H9 (cell line): ENCODE measurements around the gene MYL2. TPM values are rescaled to one million over a fixed set of nuclear protein-coding genes. Genes with fewer than 3 reads are reported as not detected.

Source experiments
- DNase-seq: peaks from one replicate; pipeline ENCODE4 v3.0.0-alpha.2; 2017
- H2AFZ ChIP-seq: one replicate; pipeline ENCODE4 v1.6.1; 2013; ENCODE audit warnings: mild to moderate bottlenecking, low read length, control low read depth, moderate library complexity
- H2AK5ac ChIP-seq: 2 replicates; pipeline ENCODE4 v1.6.1; 2013; ENCODE audit warnings: low read length, control low read depth, mixed read lengths; ENCODE audit not compliant: insufficient read length
- H2BK120ac ChIP-seq: one replicate; pipeline ENCODE4 v1.6.1; 2013; ENCODE audit warnings: low read depth, mild to moderate bottlenecking, low read length, control low read depth, inconsistent platforms; ENCODE audit not compliant: poor library complexity, severe bottlenecking
- H2BK12ac ChIP-seq: 2 replicates; pipeline ENCODE4 v1.6.1; 2013; ENCODE audit warnings: low read length, control low read depth, mixed read lengths, low read depth; ENCODE audit not compliant: insufficient read length
- H2BK15ac ChIP-seq: 2 replicates; pipeline ENCODE4 v1.6.1; 2013; ENCODE audit warnings: low read depth, low read length, control low read depth
- H2BK20ac ChIP-seq: one replicate; pipeline ENCODE4 v1.6.1; 2013; ENCODE audit warnings: low read depth, mild to moderate bottlenecking, low read length, control low read depth, inconsistent platforms; ENCODE audit not compliant: poor library complexity, severe bottlenecking
- H2BK5ac ChIP-seq: 2 replicates; pipeline ENCODE4 v1.6.1; 2013; ENCODE audit warnings: low read length, control low read depth, mixed read lengths; ENCODE audit not compliant: insufficient read length
- H3K14ac ChIP-seq: 2 replicates; pipeline ENCODE4 v1.6.1; 2013; ENCODE audit warnings: low read length, control low read depth; ENCODE audit not compliant: insufficient read depth
- H3K18ac ChIP-seq: 2 replicates; pipeline ENCODE4 v1.6.1; 2013; ENCODE audit warnings: low read depth, mild to moderate bottlenecking, mixed read lengths, low read length, control low read depth; ENCODE audit not compliant: insufficient read length
- H3K23ac ChIP-seq: 2 replicates; pipeline ENCODE4 v1.6.1; 2013; ENCODE audit warnings: low read length, control low read depth, mixed read lengths, low read depth; ENCODE audit not compliant: insufficient read length
- H3K23me2 ChIP-seq: 2 replicates; pipeline ENCODE4 v1.6.1; 2013; ENCODE audit warnings: low read depth, mild to moderate bottlenecking, mixed read lengths, low read length, control low read depth; ENCODE audit not compliant: insufficient read length, poor library complexity, severe bottlenecking
- H3K27ac ChIP-seq: 2 replicates; pipeline ENCODE4 v1.5.1; 2013; ENCODE audit warnings: low read length, control low read depth, mixed read lengths, low read depth; ENCODE audit not compliant: insufficient read length
- H3K27me3 ChIP-seq: 2 replicates; pipeline ENCODE4 v1.6.1; 2013; ENCODE audit warnings: low read length, control low read depth, inconsistent platforms; ENCODE audit not compliant: insufficient read depth
- H3K4ac ChIP-seq: 2 replicates; pipeline ENCODE4 v1.6.1; 2013; ENCODE audit warnings: low read depth, mild to moderate bottlenecking, control low read depth, inconsistent platforms, low read length, moderate library complexity
- H3K4me1 ChIP-seq: 2 replicates; pipeline ENCODE4 v1.6.1; 2013; ENCODE audit warnings: low read length, control low read depth, inconsistent platforms; ENCODE audit not compliant: insufficient read depth
- H3K4me2 ChIP-seq: 2 replicates; pipeline ENCODE4 v1.6.1; 2013; ENCODE audit warnings: low read length, control low read depth, mixed read lengths; ENCODE audit not compliant: insufficient read length, insufficient read depth
- H3K56ac ChIP-seq: 2 replicates; pipeline ENCODE4 v1.6.1; 2013; ENCODE audit warnings: low read depth, mild to moderate bottlenecking, mixed read lengths, low read length, control low read depth; ENCODE audit not compliant: insufficient read length
- H3K79me1 ChIP-seq: 2 replicates; pipeline ENCODE4 v1.6.1; 2013; ENCODE audit warnings: low read depth, mild to moderate bottlenecking, moderate library complexity, low read length, control low read depth, inconsistent platforms; ENCODE audit not compliant: insufficient read depth, poor library complexity, severe bottlenecking
- H3K79me2 ChIP-seq: 2 replicates; pipeline ENCODE4 v1.6.1; 2013; ENCODE audit warnings: low read length, control low read depth, inconsistent platforms; ENCODE audit not compliant: insufficient read depth
- H3K9ac ChIP-seq: 2 replicates; pipeline ENCODE4 v1.6.1; 2013; ENCODE audit warnings: low read length, control low read depth, mixed read lengths; ENCODE audit not compliant: insufficient read length; ENCODE audit errors: extremely low read depth
- H3K9me3 ChIP-seq: one replicate; pipeline ENCODE4 v1.6.1; 2013; ENCODE audit warnings: low read depth, low read length, inconsistent platforms; ENCODE audit not compliant: control insufficient read depth
- H3T11ph ChIP-seq: one replicate; pipeline ENCODE4 v1.6.1; 2013; ENCODE audit warnings: mild to moderate bottlenecking, low read length, control low read depth, inconsistent platforms
- H4K20me1 ChIP-seq: one replicate; pipeline ENCODE4 v1.6.1; 2013; ENCODE audit not compliant: control insufficient read depth, insufficient read length, insufficient read depth
- H4K5ac ChIP-seq: 2 replicates; pipeline ENCODE4 v1.6.1; 2013; ENCODE audit warnings: low read depth, mild to moderate bottlenecking, mixed read lengths, low read length, control low read depth; ENCODE audit not compliant: insufficient read length
- H4K8ac ChIP-seq: replicated peaks from 2 replicates; pipeline ENCODE4 v1.6.1; 2013; ENCODE audit warnings: low read length, control low read depth, mixed read lengths, low read depth; ENCODE audit not compliant: insufficient read length
- H4K91ac ChIP-seq: 2 replicates; pipeline ENCODE4 v1.6.1; 2013; ENCODE audit warnings: low read depth, mild to moderate bottlenecking, moderate library complexity, mixed read lengths, low read length, control low read depth; ENCODE audit not compliant: insufficient read length
- H3K27ac Mint-ChIP-seq, 3 experiments: 2 replicates in 2 of 3; 3 replicates in 1 of 3; pipeline ENCODE4 v1.8.0; 2020 to 2021; ENCODE audit warnings: mixed read lengths in 3 of 3, mild to moderate bottlenecking in 1 of 3, moderate library complexity in 1 of 3
- H3K27me3 Mint-ChIP-seq: 2 replicates; pipeline ENCODE4 v1.8.0; 2021; ENCODE audit warnings: low read depth, mild to moderate bottlenecking, moderate library complexity, mixed read lengths
- H3K36me3 Mint-ChIP-seq, 3 experiments: 2 replicates in 2 of 3; 3 replicates in 1 of 3; pipeline ENCODE4 v1.8.0; 2020 to 2021; ENCODE audit warnings: low read depth in 3 of 3, mixed read lengths in 3 of 3; ENCODE audit not compliant: insufficient read depth in 1 of 3
- H3K4me1 Mint-ChIP-seq, 2 experiments: 2 replicates each; pipeline ENCODE4 v1.8.0; 2020; ENCODE audit warnings: mixed read lengths in 2 of 2
- H3K4me3 Mint-ChIP-seq, 2 experiments: 2 replicates in 1 of 2; 3 replicates in 1 of 2; pipeline ENCODE4 v1.8.0; 2020 to 2021; ENCODE audit warnings: mild to moderate bottlenecking in 2 of 2, mixed read lengths in 2 of 2, moderate library complexity in 1 of 2
- H3K9me3 Mint-ChIP-seq, 2 experiments: 2 replicates in 1 of 2; 3 replicates in 1 of 2; pipeline ENCODE4 v1.8.0; 2020; ENCODE audit warnings: mild to moderate bottlenecking in 2 of 2, mixed read lengths in 2 of 2, moderate library complexity in 1 of 2
- WGBS: extraction: QIAGEN DNeasy Blood & Tissue Kit; methylation state at CpG from one replicate; pipeline ENCODE4 v1.1.7; 2013; ENCODE audit warnings: missing lambda C conversion rate, low lambda C conversion rate, mixed read lengths; ENCODE audit not compliant: insufficient read length; ENCODE audit errors: extremely low coverage; 5-methylcytosine and 5-hydroxymethylcytosine counted together
- total RNA-seq: library from RNA; stranded (reverse); gene quantifications from 2 replicates; pipeline ENCODE4 v1.2.1, GENCODE V29; 2021
- TF ChIP-seq, protein P1 (sequence below): fragments of 200-600 bp; sonication (generic); conservative IDR thresholded peaks from 3 replicates; pipeline ENCODE4 v1.8.0; 2021; ENCODE audit warnings: antibody characterized with exemption, mild to moderate bottlenecking

The MYL2 gene
- total RNA-seq, 1 experiment from 2014 or later = not detected

DNA sequence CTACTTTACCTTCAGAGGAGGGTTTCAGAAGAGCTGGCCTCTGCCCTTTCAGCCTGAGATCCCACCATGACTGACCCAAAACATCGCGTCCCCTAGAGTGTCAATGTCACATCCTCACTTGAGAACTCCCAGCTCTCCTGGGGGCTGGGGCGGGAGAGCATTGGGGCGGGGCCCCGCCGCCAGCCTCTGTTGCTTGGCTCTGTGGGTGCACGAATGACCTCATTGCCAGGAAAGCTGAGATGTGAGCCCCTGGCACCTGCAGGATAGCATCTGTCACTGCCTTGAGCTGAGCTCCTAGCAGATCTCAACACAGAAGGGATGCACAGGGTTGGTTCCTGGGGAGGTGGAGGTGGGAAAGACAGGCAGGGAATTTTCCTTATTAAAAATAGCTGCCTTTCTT, 20.6 kb upstream of the MYL2 start:
- Histone ChIP-seq H3T11ph (no peak overlapping the region), H3K9ac (no peak overlapping the region), H3K23me2 (peaks cover 4% of the 10 kb centered on the region), H4K5ac (no peak overlapping the region), H3K23ac (no peak overlapping the region), H3K27ac (no peak overlapping the region), H3K4me2 (no peak overlapping the region), H2BK15ac (no peak overlapping the region), H3K4ac (no peak overlapping the region), H2AK5ac (no peak overlapping the region), H4K8ac (no peak overlapping the region), H4K20me1 (no peaks in the 10 kb centered on the region), H2BK20ac (no peak overlapping the region), H3K9me3 (peaks cover 5% of the 10 kb centered on the region), H4K91ac (no peak overlapping the region), H3K14ac (no peak overlapping the region), H2BK5ac (no peak overlapping the region), H3K18ac (no peak overlapping the region), H3K79me1 (no peaks in the 10 kb centered on the region), H3K27me3 (no peaks in the 10 kb centered on the region), H3K56ac (no peak overlapping the region), H3K79me2 (no peaks in the 10 kb centered on the region; the same call in 1 of the 2 replicates), H2BK12ac (no peak overlapping the region), H2AFZ (no peak overlapping the region), H3K4me1 (peaks cover 5% of the 10 kb centered on the region; the same call in 1 of the 2 replicates), H2BK120ac (no peak overlapping the region)
- WGBS = no CpG with 5 or more reads among the region's 7 CpGs
- peaks cover 28 to 29% of the 10 kb centered on the region in 2 experiments for H3K4me1 Mint-ChIP-seq
- H3K9me3 Mint-ChIP-seq = peaks cover 9% of the 10 kb centered on the region in 2 experiments
- no peaks in the 10 kb centered on the region for H3K27me3 Mint-ChIP-seq
- DNase-seq = peak; percentile 43
- H3K36me3 Mint-ChIP-seq = peaks cover 7 to 45% (median 12%) of the 10 kb centered on the region in 3 experiments
- no peak overlapping the region for H3K4me3 Mint-ChIP-seq
- no peak overlapping the region for H3K27ac Mint-ChIP-seq
- TF ChIP-seq, protein P1, sequence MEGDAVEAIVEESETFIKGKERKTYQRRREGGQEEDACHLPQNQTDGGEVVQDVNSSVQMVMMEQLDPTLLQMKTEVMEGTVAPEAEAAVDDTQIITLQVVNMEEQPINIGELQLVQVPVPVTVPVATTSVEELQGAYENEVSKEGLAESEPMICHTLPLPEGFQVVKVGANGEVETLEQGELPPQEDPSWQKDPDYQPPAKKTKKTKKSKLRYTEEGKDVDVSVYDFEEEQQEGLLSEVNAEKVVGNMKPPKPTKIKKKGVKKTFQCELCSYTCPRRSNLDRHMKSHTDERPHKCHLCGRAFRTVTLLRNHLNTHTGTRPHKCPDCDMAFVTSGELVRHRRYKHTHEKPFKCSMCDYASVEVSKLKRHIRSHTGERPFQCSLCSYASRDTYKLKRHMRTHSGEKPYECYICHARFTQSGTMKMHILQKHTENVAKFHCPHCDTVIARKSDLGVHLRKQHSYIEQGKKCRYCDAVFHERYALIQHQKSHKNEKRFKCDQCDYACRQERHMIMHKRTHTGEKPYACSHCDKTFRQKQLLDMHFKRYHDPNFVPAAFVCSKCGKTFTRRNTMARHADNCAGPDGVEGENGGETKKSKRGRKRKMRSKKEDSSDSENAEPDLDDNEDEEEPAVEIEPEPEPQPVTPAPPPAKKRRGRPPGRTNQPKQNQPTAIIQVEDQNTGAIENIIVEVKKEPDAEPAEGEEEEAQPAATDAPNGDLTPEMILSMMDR = no peak
